GM23248 (cell line): ENCODE results near the gene ESR2. TPM values are rescaled to one million over a fixed set of nuclear protein-coding genes. Genes with fewer than 3 reads are reported as not detected.
A peak's percentile ranks its signal among the peaks of the same experiment; 100 is the strongest.

Experiments used
- DNase-seq: peaks from one replicate; pipeline ENCODE4 v3.0.0-alpha.2; 2015
- H2AFZ ChIP-seq: fragments of 200-600 bp; sonication (generic); 2 replicates; pipeline ENCODE4 v1.6.1; 2016; ENCODE audit warnings: antibody characterized with exemption
- H3F3A ChIP-seq: fragments of 200-600 bp; sonication (generic); 2 replicates; pipeline ENCODE4 v1.6.1; 2016; ENCODE audit warnings: mild to moderate bottlenecking, antibody characterized with exemption, mixed run types; ENCODE audit not compliant: insufficient read depth
- H3K27ac ChIP-seq: fragments of 200-600 bp; sonication (generic); 2 replicates; pipeline ENCODE4 v1.5.1; 2016; ENCODE audit warnings: mild to moderate bottlenecking
- H3K27me3 ChIP-seq: fragments of 200-600 bp; sonication (generic); replicated peaks from 2 replicates; pipeline ENCODE4 v1.6.1; 2016; ENCODE audit warnings: mild to moderate bottlenecking; ENCODE audit not compliant: insufficient read depth
- H3K36me3 ChIP-seq: fragments of 200-600 bp; sonication (generic); 2 replicates; pipeline ENCODE4 v1.6.1; 2016; ENCODE audit warnings: low read depth, mild to moderate bottlenecking
- H3K4me1 ChIP-seq: fragments of 200-600 bp; sonication (generic); 2 replicates; pipeline ENCODE4 v1.6.1; 2016; ENCODE audit warnings: mild to moderate bottlenecking; ENCODE audit not compliant: insufficient read depth
- H3K4me2 ChIP-seq: fragments of 200-600 bp; sonication (generic); one replicate; pipeline ENCODE4 v1.6.1; 2016; ENCODE audit warnings: mild to moderate bottlenecking; ENCODE audit not compliant: unreplicated experiment
- H3K4me3 ChIP-seq: fragments of 200-600 bp; sonication (generic); 2 replicates; pipeline ENCODE4 v1.5.1; 2016; ENCODE audit warnings: mild to moderate bottlenecking
- H3K79me2 ChIP-seq: fragments of 200-600 bp; sonication (generic); 2 replicates; pipeline ENCODE4 v1.6.1; 2016; ENCODE audit warnings: mild to moderate bottlenecking; ENCODE audit not compliant: insufficient read depth
- H3K9ac ChIP-seq: fragments of 200-600 bp; sonication (generic); 2 replicates; pipeline ENCODE4 v1.6.1; 2016; ENCODE audit warnings: mild to moderate bottlenecking
- H3K9me2 ChIP-seq: fragments of 200-600 bp; sonication (generic); 2 replicates; pipeline ENCODE4 v1.6.1; 2016; ENCODE audit warnings: mixed run types, mild to moderate bottlenecking, moderate library complexity; ENCODE audit not compliant: insufficient read depth
- H3K9me3 ChIP-seq: fragments of 200-600 bp; sonication (generic); one replicate; pipeline ENCODE4 v1.6.1; 2017; ENCODE audit warnings: low read depth
- H4K20me1 ChIP-seq: fragments of 200-600 bp; sonication (generic); 2 replicates; pipeline ENCODE4 v1.6.0; 2016; ENCODE audit not compliant: insufficient read depth
- EZH2 ChIP-seq: fragments of 200-600 bp; sonication (generic); IDR thresholded peaks from 2 replicates; pipeline ENCODE4 v1.6.1; 2018; ENCODE audit warnings: antibody characterized with exemption, mild to moderate bottlenecking; ENCODE audit not compliant: insufficient read depth, poor library complexity, severe bottlenecking
- EZH2phosphoT487 ChIP-seq: fragments of 200-600 bp; sonication (generic); IDR thresholded peaks from 2 replicates; pipeline ENCODE4 v1.6.1; 2018; ENCODE audit warnings: antibody characterized with exemption, moderate library complexity, mild to moderate bottlenecking, low read depth; ENCODE audit not compliant: insufficient read depth
- WGBS, 2 experiments: methylation state at CpG; one replicate each; pipeline ENCODE4 v1.1.6; 2015 to 2017; ENCODE audit warnings: low lambda C conversion rate in 2 of 2, low coverage in 1 of 2; ENCODE audit errors: missing lambda C conversion rate in 2 of 2; 5-methylcytosine and 5-hydroxymethylcytosine counted together
- in situ Hi-C: fragments of 300-500 bp; cut with MboI; formaldehyde crosslinking; loops from 2 replicates; pipeline ENCODE4 v1.15.0; 2020
- polyA plus RNA-seq: library from polyadenylated mRNA; unstranded; fragments of >200 nt; fragmentation: Nextera tagmentation; extraction: Ambion mirVana; gene quantifications from 2 replicates; pipeline ENCODE4 v1.2.1, GENCODE V29; 2016
- total RNA-seq: library from RNA; depleted of rRNA; stranded (reverse); fragments of >200 nt; shearing (Covaris generic); gene quantifications from 2 replicates; pipeline ENCODE4 v1.2.3, GENCODE V29; 2014

The ESR2 gene
- total and polyA plus RNA-seq, 2 experiments from 2014 or later, result not detected

DNA sequence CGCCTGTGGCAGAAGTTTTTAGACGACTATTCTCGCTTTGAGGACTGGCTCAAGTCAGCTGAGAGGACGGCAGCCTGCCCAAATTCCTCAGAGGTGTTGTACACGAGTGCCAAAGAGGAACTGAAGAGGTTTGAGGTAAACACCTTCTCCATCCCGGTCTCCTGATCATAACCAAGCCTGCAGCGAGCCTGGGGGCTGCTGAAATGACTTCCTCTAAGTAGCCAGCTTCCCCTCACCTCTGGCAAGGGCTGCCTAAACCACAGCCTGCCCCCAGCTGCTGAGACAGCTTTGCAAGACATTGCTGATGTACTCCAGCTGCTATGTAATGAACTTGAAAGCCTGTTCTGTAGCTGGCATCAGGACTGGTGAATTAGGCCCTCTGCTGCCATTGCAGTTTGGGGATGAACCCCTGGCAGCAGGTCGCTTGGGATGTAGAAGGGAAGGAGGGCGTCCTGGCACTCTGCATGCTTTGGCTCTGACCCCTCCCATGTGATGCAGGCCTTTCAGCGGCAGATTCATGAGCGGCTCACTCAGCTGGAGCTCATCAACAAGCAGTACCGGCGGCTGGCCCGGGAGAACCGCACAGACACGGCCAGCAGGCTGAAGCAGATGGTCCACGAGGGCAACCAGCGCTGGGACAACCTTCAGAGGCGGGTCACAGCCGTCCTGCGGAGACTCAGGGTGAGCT, 84.6 kb downstream of the ESR2 start:
- Histone ChIP-seq H4K20me1 (no peaks in the 10 kb centered on the region), H3K9ac (no peak overlapping the region), H3K9me2 (no peaks in the 10 kb centered on the region), H3K27ac (no peak overlapping the region), H3K9me3 (no peaks in the 10 kb centered on the region), H2AFZ (peak overlapping the region; percentile 38; the same call in 1 of the 2 replicates), H3F3A (no peaks in the 10 kb centered on the region), H3K27me3 (no peaks in the 10 kb centered on the region), H3K36me3 (no peaks in the 10 kb centered on the region), H3K4me2 (no peak overlapping the region), H3K4me1 (no peaks in the 10 kb centered on the region), H3K79me2 (no peaks in the 10 kb centered on the region), H3K4me3 (no peak overlapping the region)
- WGBS, 2 experiments, result 20 to 23% methylated on average over 21 of the region's 21 CpGs
- in situ Hi-C loops, result no loop called here
- TF ChIP-seq EZH2phosphoT487 (no peak), EZH2 (no peak)
- DNase-seq, result peak; percentile 38

DNA sequence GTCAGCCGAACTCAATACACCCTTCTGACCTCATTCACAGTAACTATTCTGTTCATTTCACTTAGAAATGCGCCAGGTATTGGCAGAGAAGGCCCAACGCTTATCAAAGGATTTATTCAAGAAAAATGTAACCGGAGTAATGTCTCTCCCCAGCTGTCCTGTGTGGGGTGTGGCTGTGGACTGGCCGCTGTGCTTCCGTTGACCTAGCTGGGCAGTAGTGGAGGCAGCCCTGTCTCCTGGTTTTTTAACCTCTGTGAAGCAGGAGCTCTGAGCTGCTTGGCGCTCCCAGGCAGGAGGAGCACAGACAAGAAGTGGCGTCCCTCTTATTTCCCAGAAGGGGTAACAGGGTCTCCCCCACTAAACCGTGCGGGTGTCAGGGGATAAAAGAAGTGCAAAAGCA, 85.2 kb downstream of the ESR2 start:
- Histone ChIP-seq H3K27ac (no peak overlapping the region), H2AFZ (no peak overlapping the region), H3K27me3 (no peaks in the 10 kb centered on the region), H3K4me3 (no peak overlapping the region), H3K79me2 (no peaks in the 10 kb centered on the region), H3K4me2 (no peak overlapping the region), H3K9me2 (no peaks in the 10 kb centered on the region), H3K4me1 (no peaks in the 10 kb centered on the region), H3K9me3 (no peaks in the 10 kb centered on the region), H3K9ac (no peak overlapping the region), H4K20me1 (no peaks in the 10 kb centered on the region), H3K36me3 (no peaks in the 10 kb centered on the region), H3F3A (no peaks in the 10 kb centered on the region)
- in situ Hi-C loops, result no loop called here
- TF ChIP-seq EZH2phosphoT487, result no peak
- TF ChIP-seq EZH2, result no peak
- 65 to 67% methylated on average over 10 of the region's 10 CpGs for WGBS, 2 experiments
- DNase-seq, result no peak

DNA sequence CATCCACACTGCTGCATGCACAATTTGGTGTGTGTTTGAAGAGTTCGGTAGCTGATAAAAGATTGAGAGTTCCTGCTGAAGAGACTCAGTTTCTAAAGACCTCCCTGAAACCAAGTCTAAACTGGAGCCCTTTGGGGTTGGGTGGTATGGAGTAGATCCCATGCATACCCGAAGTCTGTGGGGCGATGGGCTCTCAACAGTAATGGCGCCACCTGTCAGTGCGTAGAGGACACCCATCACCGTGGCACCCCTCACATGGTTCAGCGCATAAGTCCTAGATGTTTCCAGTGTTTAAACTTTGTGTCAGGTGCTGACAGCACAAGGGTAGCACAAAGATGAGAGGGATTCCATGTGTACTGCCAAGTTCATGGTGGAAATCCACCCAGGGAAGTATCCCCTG, 85.9 kb downstream of the ESR2 start:
- H3K9me3 ChIP-seq, result no peaks in the 10 kb centered on the region
- no peaks in the 10 kb centered on the region for H4K20me1 ChIP-seq
- WGBS, 2 experiments, result 95 to 97% methylated on average over 7 of the region's 7 CpGs
- H3F3A ChIP-seq, result no peaks in the 10 kb centered on the region
- no peaks in the 10 kb centered on the region for H3K9me2 ChIP-seq
- no peak overlapping the region for H3K27ac ChIP-seq
- no peak overlapping the region for H3K4me2 ChIP-seq
- no peak overlapping the region for H3K4me3 ChIP-seq
- no peak overlapping the region for H2AFZ ChIP-seq
- H3K79me2 ChIP-seq, result no peaks in the 10 kb centered on the region
- TF ChIP-seq EZH2 (no peak), EZH2phosphoT487 (no peak)
- in situ Hi-C loops, result no loop called here
- H3K27me3 ChIP-seq, result no peaks in the 10 kb centered on the region
- H3K36me3 ChIP-seq, result no peaks in the 10 kb centered on the region
- DNase-seq, result no peak
- no peak overlapping the region for H3K9ac ChIP-seq
- no peaks in the 10 kb centered on the region for H3K4me1 ChIP-seq

DNA sequence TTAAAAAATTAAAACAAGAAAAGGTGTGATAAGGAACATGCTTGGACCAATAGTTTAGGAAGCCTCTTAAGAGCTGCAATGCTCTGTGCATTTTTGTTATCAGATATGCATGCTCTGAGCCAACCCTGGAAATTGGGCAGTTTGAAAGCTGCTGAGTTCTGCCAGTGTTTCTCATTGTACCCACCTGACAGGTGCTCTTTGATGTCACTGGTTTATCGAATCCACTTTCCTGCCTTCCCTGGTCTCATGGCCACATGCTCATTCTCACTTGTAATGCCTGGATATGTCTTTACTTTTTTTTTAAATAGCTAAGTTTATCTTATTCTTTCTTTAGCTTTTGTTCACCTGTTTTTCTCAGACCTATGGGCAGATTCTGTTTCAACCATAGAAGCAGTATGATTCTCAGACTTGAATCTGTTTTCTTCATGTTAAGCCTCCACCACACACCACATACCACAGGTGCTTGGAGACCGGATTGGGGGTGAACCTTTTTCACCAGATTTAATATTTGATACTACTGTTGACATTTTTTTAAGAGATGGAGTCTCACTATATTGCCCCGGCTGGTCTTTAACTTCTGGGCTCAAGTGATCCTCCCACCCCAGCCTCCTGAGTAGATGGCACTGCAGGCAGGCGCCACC, 90.7 kb downstream of the ESR2 start:
- no peak overlapping the region for H2AFZ ChIP-seq
- TF ChIP-seq EZH2, result no peak
- TF ChIP-seq EZH2phosphoT487, result no peak
- no peak overlapping the region for H3K4me2 ChIP-seq
- no peak overlapping the region for H3K9ac ChIP-seq
- no peak overlapping the region for H3K27ac ChIP-seq
- no peaks in the 10 kb centered on the region for H3K27me3 ChIP-seq
- no peaks in the 10 kb centered on the region for H3K9me3 ChIP-seq
- no peaks in the 10 kb centered on the region for H3F3A ChIP-seq
- H4K20me1 ChIP-seq, result no peaks in the 10 kb centered on the region
- H3K4me3 ChIP-seq, result no peak overlapping the region
- no peaks in the 10 kb centered on the region for H3K9me2 ChIP-seq
- H3K4me1 ChIP-seq, result no peaks in the 10 kb centered on the region
- no peaks in the 10 kb centered on the region for H3K79me2 ChIP-seq
- no peak for DNase-seq
- H3K36me3 ChIP-seq, result no peaks in the 10 kb centered on the region
- 77 to 80% methylated on average over 4 of the region's 4 CpGs for WGBS, 2 experiments
- in situ Hi-C loops, result no loop called here
